Ureter (tissue), 1 donor: ENCODE measurements around the gene RPL13A. TPM values are rescaled to one million over a fixed set of nuclear protein-coding genes. Genes with fewer than 3 reads are reported as not detected.
"Not testable (repeated sequence)": the region's sequence is repeated elsewhere in the genome, so short reads cannot be mapped to it uniquely, and the experiment has no call there.

Experiments
- DNase-seq: peaks from one replicate; pipeline ENCODE4 v3.0.0-alpha.2; 2020; ENCODE audit warnings: low spot score
- total RNA-seq: library from RNA; stranded (reverse); gene quantifications from one replicate; pipeline ENCODE4 v1.2.4, GENCODE V29; 2023
- donor health status: DM: yes; HTN: yes; CAD: no.

The RPL13A gene
- 3,508 TPM for total RNA-seq

- DNase-seq: peak; percentile 100
Observed at GRCh38 chr19:49487277-49488045, at the start of gene RPL13A. TSS of gene RPL13A (plus strand) at chr19:49487608. CDS start at chr19:49487630, 22 bp downstream.

DNA sequence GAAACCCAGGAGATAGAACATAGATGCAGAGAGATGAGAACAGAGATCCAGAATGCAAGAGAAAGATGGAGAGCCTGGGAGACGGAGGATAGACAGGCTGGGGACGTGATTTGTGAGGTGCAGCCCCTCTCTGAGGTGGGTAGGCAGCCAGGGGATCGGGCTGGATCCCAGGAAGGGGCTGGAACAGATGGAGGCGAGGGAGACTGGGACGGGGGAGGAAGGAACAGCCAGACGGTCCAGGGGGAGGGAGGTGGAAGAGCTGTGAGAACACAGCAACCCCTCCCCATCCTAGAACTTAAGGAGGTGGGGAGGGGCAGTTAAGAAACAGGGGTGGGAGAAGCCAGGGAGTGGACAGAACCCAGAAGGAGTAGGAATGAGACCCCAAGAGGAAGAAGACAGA, 49.1 kb upstream of the RPL13A start:
- no peak for DNase-seq

DNA sequence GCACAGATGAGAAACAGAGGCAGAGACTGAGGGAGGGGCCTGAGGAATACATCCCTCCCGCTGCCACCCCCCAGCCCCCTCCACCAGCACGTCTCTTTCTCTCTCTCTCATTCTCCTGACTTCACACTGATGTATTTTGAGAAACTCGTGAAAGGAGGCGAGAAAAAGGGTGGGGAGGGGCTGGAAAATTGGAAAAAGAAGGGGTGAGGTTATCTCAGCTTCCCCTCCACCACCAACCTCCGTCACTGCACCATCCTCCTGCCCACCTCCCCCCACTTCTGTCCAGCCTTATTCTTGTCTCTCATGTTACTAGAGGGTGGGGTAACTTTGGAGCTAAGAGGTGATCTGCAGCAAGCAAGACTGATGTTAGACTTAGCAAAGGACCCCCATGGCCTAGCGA, 47.6 kb upstream of the RPL13A start:
- DNase-seq: no peak

GRCh38 chr19:49440439-49441209, 46.8 kb upstream of the RPL13A start:
- DNase-seq: no peak

DNA sequence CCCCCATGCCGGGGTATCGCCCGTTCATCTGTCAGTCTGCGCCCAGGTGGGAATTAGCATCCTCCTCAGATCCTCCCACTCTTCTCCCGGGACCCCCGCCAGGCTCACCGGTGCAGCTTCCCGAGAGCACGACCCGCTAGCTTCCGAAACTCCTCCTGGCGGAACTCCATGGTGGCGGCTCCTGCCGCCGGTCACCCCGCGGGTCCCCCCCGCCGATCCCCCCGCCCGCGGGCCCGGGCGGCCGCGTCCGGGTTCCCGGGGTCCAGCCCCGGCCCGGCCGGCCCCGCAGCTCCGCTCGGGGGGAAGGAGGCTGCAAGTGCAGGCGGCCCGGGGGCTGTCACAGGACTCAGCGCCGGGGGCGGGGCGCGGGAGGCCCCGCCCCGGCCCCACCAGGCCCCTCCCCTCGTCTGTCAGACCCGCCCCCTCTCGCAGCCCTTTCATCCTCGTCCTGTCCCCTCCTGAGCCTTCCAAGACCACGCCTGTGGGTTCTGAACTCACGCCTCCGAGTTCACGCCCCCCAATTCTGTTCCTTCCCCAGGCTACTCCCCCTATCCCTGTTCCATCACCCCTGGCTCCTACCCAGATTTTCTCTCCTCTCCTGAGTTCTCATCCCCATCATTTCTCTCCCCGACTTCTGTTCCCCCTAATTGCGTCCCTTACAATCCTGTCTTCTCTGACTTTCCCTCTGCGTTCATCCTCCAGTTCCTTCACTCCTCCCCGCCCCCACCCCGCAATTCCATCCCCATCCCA, 46.0 kb upstream of the RPL13A start, which contains the start of gene SLC17A7:
Gene SLC17A7 (minus strand): TSS at position 318 of the 750 bp plus-strand sequence. CDS start 148 bp downstream, at position 170.
- no peak for DNase-seq

DNA sequence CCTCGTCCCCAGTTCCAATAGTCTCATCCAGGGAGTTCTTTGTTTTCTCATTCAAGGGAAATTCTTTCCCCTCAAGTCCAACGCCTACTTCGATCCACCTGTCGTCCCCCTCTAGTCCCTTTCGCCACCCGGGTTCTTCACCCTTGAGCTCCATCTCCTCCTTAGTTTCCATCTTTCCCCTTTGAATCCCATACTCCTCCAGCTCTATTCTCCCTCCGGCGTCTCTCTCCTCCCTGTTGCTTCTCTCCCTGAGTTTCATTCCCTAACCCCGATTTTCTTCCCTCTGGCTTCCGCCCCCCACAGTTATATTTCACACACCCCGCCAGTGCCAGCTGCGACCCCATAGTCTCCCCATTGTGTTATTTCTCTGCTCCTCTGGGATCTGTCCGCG, 45.5 kb upstream of the RPL13A start:
- no peak for DNase-seq

- DNase-seq: no peak
Observed at GRCh38 chr19:49442354-49442753, 45.1 kb upstream of the RPL13A start.

- DNase-seq: peak; percentile 91
Observed at GRCh38 chr19:49442771-49443365, 44.5 kb upstream of the RPL13A start.

DNA sequence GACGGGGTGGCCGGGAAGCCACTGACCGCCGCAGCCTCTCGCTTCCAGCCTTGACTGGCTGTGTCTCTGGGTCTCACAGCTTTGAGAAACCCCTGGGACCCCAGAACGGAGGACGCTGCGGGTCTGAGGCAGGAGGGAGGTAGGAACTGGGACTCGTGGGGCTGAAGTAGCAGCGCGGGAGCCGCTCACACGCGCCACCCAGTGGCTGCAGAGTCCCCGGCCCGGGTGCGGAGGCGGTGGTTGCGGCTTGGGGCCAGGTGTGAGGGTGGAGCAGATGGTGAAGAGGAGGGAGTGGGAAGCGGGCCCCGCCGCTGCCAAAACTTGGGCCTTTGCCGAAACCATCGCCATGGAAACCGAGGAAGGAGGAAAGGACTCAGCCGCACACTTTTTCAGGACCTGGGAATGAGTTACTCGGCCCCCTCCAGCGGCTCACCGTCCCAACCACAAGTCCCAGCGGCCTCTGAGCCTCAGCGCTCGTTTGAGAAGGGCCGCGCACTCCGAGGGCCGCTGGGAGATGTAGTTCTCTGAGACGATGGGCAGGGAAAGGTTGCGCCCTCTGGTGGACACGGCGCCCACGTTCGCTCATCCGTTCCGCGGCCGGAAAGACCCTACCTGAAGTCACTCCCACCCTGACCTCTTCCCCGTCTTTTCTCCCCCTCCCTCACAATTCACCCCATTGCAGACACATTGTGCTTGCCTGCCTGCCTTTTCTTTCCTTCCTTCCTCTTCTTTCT, 43.9 kb upstream of the RPL13A start:
- DNase-seq: peak; percentile 94

DNA sequence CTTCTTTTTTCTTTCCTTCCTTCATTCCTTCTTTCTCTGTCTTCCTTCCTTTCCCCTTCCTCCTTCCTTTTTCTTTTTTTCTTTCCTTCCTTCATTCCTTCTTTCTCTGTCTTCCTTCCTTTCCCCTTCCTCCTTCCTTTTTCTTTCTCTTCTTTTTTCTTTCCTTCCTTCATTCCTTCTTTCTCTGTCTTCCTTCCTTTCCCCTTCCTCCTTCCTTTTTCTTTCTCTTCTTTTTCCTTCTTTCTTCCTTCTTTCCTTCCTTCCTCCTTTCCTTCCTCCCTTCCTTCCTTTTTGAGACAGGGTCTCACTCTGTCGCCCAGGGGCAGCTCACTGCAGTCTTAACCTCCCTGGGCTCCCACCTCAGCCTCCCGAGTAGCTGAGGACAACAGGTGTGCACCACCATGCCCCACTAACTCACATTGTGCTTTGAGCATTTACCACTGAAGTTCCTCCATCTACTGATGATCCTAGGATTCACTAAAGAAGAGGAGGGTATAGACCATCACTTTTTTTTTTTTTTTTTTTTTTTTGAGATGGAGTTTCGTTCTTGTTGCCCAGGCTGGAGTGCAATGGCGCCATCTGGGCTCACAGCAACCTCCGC, 43.2 kb upstream of the RPL13A start:
- not testable (repeated sequence) for DNase-seq

- DNase-seq: no peak
Observed at GRCh38 chr19:49445997-49446396, 41.4 kb upstream of the RPL13A start.

- no peak for DNase-seq
Observed at GRCh38 chr19:49447485-49448431, 39.6 kb upstream of the RPL13A start.

GRCh38 chr19:49448432-49448786, 39.0 kb upstream of the RPL13A start:
- no peak for DNase-seq

DNA sequence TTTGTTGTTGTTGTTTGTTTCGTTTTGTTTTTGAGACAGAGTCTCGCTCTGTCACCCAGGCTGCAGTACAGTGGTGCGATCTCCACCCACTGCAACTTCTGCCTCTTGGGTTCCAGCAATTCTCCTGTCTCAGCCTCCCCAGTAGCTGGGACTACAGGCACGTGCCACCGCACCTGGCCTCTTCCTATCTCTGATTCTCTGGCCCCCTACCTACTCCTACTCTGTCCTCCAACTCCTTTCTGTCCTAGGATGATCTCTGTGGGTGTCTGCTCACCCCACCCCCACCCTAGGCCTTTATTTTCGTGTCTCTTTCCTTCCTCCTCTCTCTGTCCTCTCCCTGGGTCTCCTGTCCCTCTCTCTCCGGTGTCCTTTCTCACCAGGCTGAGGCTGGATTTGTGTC, 37.0 kb upstream of the RPL13A start:
- no peak for DNase-seq

GRCh38 chr19:49451430-49452181, 35.8 kb upstream of the RPL13A start, which contains the start of gene PIH1D1:
TSS of gene PIH1D1 (minus strand) at chr19:49451814. CDS start at chr19:49451574, 240 bp downstream.
- DNase-seq: peak; percentile 98

- peak; percentile 98 for DNase-seq
Observed at GRCh38 chr19:49453013-49453756, 34.2 kb upstream of the RPL13A start, which contains the start of gene ALDH16A1. TSS of gene ALDH16A1 (plus strand) at chr19:49453225. CDS start at chr19:49453332, 107 bp downstream.

DNA sequence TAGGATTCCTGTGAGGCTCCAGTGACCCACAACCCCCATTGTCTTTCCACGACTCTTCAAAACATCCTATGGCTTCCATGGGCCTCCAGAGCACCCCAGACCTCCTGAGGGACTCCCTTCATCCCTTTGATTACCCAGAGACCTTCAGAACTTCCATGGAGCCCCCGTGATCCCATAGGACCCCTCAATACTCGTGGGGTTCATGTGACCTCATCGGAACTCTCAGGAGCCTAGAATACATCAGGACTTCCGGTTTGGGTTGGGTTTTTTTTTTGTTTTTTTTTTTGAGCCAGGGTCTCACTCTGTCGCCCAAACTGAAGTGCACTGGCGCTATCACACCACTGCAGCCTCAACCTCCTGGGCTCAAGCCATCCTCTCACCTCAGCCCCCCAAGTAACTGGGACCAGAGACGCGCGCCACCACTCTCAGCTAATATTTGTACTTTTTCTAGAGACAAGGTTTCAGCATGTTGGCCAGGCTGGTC, 33.6 kb upstream of the RPL13A start:
- no peak for DNase-seq

- no peak for DNase-seq
Observed at GRCh38 chr19:49455773-49456172, 31.6 kb upstream of the RPL13A start.
